GM18858 (cell line): Measurements from ENCODE around the gene BAIAP3.

ENCODE experiments used
- ATAC-seq: cut with Tn5 transposase; IDR thresholded peaks from one replicate; pipeline ENCODE4 v1.9.1; 2021; ENCODE audit not compliant: unreplicated experiment

The BAIAP3 gene

GRCh38 chr16:1381612-1382406 lies 48.4 kb downstream of the BAIAP3 start:
- no peak for ATAC-seq

GRCh38 chr16:1383556-1383955 lies 50.1 kb downstream of the BAIAP3 start:
- ATAC-seq = no peak

- ATAC-seq = no peak
Measured at GRCh38 chr16:1385232-1385631, 51.8 kb downstream of the BAIAP3 start.

- no peak for ATAC-seq
Measured at GRCh38 chr16:1387331-1387730, 53.9 kb downstream of the BAIAP3 start.

- no peak for ATAC-seq
Measured at GRCh38 chr16:1389762-1390161, 56.3 kb downstream of the BAIAP3 start.

GRCh38 chr16:1390239-1390779 lies 56.9 kb downstream of the BAIAP3 start:
- no peak for ATAC-seq

- no peak for ATAC-seq
Measured at GRCh38 chr16:1392826-1393225, 59.4 kb downstream of the BAIAP3 start.

- ATAC-seq = no peak
Measured at GRCh38 chr16:1393613-1394176, 60.2 kb downstream of the BAIAP3 start.

- ATAC-seq = no peak
Measured at GRCh38 chr16:1394367-1394951, 61.0 kb downstream of the BAIAP3 start.

GRCh38 chr16:1395444-1396031 lies 62.1 kb downstream of the BAIAP3 start:
- no peak for ATAC-seq

GRCh38 chr16:1397779-1398178 lies 64.3 kb downstream of the BAIAP3 start:
- no peak for ATAC-seq

GRCh38 chr16:1398351-1398750 lies 64.9 kb downstream of the BAIAP3 start:
- ATAC-seq = no peak
